GM19238 (cell line): ENCODE measurements around the gene SLC17A2.

Source experiments
- DNase-seq: peaks from one replicate; pipeline ENCODE4 v3.0.0; 2011; ENCODE audit warnings: low spot score; ENCODE audit not compliant: insufficient read length

Gene SLC17A2, protein sequence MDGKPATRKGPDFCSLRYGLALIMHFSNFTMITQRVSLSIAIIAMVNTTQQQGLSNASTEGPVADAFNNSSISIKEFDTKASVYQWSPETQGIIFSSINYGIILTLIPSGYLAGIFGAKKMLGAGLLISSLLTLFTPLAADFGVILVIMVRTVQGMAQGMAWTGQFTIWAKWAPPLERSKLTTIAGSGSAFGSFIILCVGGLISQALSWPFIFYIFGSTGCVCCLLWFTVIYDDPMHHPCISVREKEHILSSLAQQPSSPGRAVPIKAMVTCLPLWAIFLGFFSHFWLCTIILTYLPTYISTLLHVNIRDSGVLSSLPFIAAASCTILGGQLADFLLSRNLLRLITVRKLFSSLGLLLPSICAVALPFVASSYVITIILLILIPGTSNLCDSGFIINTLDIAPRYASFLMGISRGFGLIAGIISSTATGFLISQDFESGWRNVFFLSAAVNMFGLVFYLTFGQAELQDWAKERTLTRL

DNA sequence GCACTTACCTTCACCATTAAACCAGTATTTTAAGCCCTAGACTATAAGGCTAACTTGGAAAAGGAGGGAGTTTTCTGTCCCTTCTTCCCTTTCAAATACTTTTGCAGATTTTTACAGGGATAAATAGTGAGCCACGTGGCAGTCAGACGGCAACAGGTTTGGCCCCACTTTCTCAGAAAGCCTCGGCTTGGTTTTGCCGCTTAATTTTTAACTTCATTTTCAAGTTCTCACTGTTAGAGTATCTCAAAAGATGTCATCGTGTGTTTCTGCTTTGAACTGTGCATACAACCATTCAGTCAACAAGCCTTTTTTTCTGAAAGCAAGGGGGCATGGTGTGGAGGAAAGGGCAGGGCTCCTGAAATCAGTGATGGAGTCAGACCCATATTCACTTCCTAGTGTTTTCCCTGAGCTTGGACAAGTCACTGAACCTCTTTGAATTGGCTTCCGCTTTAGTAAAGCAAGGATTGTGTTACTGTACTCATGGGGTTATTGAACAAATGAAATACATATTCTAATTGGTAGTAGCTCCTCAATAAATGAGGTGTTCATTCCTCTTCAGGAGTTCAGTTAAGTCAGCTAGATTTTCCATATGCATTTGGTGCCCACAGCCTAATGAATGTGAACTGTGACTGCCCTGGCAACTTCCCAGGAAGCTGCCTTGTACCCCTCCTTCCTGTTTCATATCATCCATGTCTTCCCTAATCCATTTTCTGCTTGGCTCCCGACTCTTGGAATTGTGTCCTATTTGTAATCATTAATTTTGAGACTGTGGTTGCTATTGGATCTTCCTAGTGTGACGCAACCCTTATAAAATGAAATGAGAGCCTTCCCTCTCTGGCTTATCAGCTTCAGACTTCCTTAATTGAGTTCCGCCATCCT is at the start of gene SLC17A2:
TSS of gene SLC17A2 (minus strand) at position 160 of the 879 bp plus-strand sequence. CDS start 4,895 bp downstream, outside the sequence.
- DNase-seq, result no peak

DNA sequence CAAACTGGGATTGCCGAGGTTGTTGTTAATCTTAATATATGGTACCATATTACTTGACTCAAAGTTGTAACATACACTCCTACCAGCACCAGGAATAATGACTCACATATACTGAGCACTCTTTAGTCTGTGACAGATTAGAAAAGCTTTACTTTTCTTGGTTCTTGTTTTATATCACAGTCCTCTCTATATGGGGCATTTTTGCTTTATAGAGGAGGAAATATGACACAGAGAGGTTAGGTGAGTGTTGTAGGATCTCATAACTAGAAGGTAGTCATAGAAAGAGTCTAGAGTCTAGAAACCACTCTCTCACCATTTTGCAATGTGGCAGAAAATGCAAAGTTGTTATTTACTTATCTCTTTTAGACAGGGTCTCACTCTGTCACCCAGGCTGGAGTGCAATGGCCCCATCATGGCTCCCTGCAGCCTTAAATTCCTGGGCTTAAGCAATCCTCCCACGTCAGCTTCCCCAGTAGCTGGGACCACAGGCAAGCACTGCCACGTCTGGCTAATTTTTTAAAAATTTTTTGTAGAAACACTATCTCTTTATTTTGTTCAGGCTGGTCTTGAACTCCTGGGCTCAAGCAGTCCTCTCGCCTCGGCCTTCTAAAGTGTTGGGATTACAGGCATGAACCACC is 45.6 kb upstream of the SLC17A2 start:
- DNase-seq, result no peak

DNA sequence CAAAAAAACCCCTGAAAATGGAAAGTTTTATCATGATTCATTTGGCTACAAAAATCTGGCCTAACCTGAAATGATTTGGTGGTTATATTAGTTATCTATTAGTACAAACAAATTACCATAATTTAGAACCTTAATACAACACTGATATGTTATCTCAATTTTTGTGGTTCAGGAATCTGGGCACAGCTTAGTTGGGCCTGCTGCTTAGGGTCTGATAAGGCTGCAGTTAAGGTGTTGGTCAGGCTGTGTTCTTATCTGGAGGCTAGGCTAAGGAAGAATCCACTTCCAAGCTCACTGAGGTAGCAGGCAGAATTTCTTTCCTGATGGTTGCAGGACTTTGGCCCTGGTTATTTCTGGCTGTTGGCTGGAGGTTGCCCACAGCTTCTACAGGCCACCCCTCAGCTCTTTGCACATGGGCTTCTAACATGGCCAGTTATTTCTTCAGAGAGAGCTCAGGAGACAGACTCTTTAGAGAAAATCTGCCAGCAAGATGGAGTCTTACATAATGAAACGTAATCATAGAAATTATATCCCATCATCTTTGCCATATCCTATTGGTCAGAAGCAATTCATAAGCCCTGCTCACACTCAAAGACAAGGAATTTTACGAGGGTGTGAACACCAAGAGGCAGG is 43.5 kb upstream of the SLC17A2 start:
- no peak for DNase-seq

DNA sequence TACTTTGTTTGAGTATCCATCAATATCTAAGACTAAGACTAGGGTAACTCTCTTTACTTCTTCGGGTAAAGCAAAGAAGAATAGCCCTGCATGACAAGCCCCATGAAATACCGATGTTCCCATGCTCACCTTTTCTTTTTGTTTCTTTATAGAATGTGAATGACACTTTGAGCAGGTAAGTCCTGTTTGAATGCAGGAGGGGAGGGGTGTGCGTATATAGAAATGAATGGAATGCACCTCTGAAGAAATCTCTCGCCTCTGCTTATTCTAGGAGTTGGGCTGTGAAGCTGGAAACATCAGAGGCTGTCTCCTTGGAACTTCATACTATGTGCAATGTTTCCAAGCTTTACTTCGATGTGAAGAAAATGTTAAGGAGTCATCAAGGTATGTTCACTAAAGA is 42.4 kb upstream of the SLC17A2 start:
- no peak for DNase-seq

GRCh38 chr6:25972128-25972527 is 41.6 kb upstream of the SLC17A2 start:
- DNase-seq, result no peak

- no peak for DNase-seq
Measured at GRCh38 chr6:25971187-25971821, 40.8 kb upstream of the SLC17A2 start.

DNA sequence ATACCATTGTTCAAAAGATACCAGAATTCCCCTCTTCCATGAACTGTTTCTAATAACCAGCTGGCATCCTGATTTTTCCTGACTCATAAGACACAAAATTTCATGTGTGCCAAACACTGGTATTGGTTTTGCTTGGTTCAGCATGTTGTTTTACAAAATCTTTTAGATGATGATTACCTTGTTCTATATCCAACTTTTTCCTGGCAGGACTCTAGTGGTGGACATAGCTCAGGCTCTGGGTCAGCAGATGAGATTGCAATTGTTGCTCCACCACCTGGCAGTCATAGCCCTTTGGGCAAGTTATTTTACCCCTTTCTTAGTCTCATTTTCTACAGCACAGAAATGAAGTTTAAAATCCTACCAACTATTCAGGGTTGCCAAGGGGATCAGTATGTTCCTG is 38.3 kb upstream of the SLC17A2 start:
- DNase-seq, result no peak

GRCh38 chr6:25966711-25967110 is 36.2 kb upstream of the SLC17A2 start:
- DNase-seq, result no peak

- DNase-seq, result no peak
Measured at GRCh38 chr6:25965058-25965457, 34.6 kb upstream of the SLC17A2 start.

GRCh38 chr6:25963426-25964123 is 33.1 kb upstream of the SLC17A2 start:
- no peak for DNase-seq

DNA sequence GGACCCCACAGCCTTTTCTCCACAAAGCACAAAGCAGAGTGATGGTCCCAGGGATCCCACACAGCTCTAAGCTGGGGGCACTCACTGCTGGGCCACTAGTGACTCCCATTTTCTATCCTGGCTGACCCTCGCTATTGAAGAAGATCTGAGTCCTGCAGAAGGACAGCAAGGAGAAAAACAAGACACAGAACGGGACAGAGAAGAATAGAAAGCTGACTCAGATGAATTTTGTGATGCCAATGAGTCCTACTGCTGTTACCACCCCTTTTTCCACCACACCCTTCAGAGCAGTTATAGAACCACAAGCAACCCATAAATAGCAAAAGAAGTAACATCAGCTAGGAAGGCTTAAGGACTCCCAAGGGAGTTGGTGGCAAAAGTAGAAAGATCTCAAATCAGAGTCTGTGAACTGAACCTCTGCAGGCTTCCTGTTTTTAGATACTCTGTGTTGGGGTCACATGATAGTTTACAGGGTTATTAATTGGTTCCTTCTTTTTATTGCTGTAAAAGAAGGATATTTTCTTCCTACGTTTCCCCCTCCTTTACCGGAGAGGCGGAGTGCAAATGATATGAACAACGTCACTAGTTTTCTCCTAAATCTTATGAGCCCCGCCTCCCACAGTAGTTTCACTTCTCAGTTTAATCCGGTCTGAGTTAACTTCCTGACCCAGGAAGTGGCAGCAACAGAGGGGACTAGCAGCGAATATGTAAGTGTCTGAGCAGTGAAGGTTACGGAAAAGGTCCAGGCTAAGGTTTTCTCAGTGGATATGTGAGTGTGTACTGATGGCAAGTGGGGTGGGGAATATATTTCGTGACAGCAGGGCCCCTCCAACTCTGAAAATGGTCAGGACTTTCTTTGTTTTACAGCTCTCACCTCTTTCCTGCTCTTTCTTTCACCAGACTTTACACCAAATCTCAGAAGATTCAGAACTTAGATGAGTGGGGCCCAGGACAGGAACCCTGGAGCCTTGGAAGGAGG is 31.9 kb upstream of the SLC17A2 start, which contains the start of gene TRIM38:
TSS of gene TRIM38 (plus strand) at position 654 of the 979 bp plus-strand sequence. CDS start 3,721 bp downstream, outside the sequence.
- peak; percentile 45 for DNase-seq

- no peak for DNase-seq
Measured at GRCh38 chr6:25961619-25962148, 31.2 kb upstream of the SLC17A2 start.

- no peak for DNase-seq
Measured at GRCh38 chr6:25960734-25961133, 30.2 kb upstream of the SLC17A2 start.

DNA sequence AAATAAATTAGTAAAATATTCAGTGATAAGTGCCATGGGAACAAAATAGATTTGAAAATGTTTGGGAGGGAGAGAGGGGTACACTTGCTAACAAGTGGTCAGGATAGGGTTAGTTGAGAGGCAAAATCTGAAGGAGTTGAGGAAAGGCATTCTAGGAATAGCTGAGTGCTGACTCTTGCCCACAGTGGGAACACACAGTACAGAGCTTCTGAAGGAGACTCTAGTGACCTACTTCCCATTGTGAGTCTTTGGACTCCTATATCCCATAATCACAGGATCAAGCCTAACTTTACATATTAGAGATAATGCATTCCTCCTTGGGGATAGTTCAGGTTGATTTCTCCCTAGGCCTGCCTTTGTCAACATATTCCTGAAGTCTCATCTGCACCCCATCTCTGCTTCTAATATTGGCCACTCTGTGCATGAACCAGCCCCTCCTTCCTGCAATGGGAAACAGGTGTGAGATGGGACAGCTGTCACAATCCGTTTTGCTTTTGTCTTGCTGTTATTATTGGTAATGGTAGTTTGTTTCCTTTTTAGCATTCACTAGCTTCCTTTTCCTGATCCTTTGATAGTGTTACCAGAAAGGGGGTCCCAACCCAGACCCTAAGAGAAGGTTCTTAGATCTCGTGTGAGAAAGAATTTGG is 29.5 kb upstream of the SLC17A2 start:
- DNase-seq, result no peak

DNA sequence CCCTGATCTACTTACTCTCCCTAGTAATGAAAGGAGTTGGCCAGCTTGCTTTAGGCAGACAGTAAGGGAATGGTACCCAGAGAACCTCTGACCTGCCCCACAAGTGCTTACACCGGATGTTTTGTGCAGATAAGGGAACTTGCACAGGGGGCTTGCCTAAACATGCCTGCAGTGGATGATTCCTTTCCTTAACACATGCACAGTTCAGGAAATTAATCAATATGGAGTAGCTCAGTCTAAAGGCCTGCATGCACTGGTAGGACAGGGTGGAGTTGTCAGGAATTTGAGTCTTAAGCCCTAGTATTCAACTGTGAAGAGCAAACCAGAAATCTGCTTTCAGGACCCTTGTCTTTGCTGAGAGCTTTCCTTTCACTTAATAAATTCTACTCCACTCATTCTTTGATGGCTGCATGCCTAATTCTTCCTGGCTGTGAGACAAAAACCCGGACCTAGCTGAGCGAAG is 28.2 kb upstream of the SLC17A2 start:
- DNase-seq, result no peak

DNA sequence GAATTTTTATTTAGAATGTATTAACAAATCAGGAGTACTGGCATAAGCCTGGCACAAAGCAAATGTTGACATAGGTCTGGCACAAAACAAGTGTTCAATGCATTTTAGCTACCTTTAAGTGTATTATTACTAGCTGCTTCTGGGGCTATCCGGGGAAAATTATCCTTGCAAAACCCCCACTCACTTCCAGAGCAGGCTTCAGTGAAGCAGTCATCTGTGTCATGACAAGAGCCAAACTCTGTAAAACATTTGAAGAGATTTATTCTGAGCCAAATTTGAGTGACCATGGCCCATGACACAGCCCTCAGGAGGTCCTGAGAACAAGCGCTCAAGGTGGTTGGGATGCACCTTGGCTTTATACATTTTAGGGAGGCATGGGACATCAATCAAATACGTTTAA is 25.7 kb upstream of the SLC17A2 start:
- DNase-seq, result no peak

DNA sequence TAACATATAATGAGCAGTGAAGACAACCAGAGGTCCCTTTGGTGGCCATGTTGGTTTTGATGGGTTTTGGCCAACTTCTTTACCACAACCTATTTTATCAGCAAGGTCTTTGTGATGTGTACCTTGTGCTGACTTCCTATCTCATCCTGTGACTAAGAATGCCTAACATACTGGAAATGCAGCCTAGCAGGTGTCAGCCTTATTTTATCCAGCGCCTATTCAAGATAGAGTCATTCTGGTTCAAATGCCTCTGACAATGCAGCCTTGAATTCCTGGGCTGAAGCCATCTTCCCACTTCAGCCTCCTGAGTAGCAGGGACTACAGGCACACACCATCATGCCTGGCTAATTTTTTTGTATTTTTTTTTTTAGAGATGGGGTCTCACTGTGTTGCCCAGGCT is 24.3 kb upstream of the SLC17A2 start:
- DNase-seq, result no peak

GRCh38 chr6:25953733-25954132 is 23.2 kb upstream of the SLC17A2 start:
- DNase-seq, result no peak
